ENCODE data around the gene SLC1A4. TPM values are rescaled to one million over a fixed set of nuclear protein-coding genes. Genes with fewer than 3 reads are reported as not detected.
A peak's percentile ranks its signal among the peaks of the same experiment; 100 is the strongest.

SLC1A4 gene
- total RNA-seq, 1 experiment from 2014 or later, result 9.1 TPM

DNA sequence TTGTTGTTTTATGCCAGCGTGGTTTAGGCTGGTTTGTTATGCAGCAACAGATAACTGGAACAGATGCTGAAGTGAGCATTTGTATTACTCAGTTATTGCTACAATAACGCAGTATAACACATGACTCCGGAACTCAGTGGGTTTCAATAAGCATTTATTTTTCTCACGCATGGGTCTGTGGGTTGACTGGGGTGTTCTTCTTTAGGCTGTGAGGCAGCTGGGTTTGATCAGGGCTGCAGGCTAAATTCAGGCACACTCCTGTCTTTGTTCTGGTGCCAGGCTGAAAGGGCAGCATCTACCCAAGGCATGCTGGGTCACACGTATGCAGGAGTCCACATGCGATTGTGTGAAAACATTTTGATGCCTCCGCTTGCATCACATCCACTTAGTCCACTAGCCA lies 3.8 kb upstream of the SLC1A4 start:
- TF ChIP-seq EZH2 (IDR thresholded peaks at IDR 0.05; ENCODE audit: low read length, unreplicated experiment), result no peak
- Histone ChIP-seq H3F3A (ENCODE audit: low read length, unreplicated experiment) (no peaks in the 10 kb centered on the region), H3K9me3 (ENCODE audit: low read length) (no peaks in the 10 kb centered on the region), H3K9ac (ENCODE audit: low read length) (no peak overlapping the region), H3K9me2 (replicated peaks; ENCODE audit: low read length) (no peaks in the 10 kb centered on the region), H3K4me1 (ENCODE audit: insufficient read depth, low read length) (peaks cover 15% of the 10 kb centered on the region), H3K79me2 (ENCODE audit: low read length) (no peaks in the 10 kb centered on the region), H3K4me2 (ENCODE audit: low read length) (no peak overlapping the region), H4K20me1 (ENCODE audit: low read length) (no peaks in the 10 kb centered on the region), H3K27ac (ENCODE audit: low read length) (no peak overlapping the region), H3K4me3 (ENCODE audit: low read length) (no peak overlapping the region), H2AFZ (ENCODE audit: low read length) (no peak overlapping the region), H3K36me3 (ENCODE audit: low read depth, low read length) (no peaks in the 10 kb centered on the region), H3K27me3 (ENCODE audit: low read length) (no peaks in the 10 kb centered on the region)
- BruUV-seq (replicated peaks), result no TSS peak
- DNase-seq, result no peak
- CTCF ChIA-PET, result no interaction called here
- intact Hi-C loops (cut with micrococcal nuclease), result no loop called here
- no peak for ATAC-seq
- POLR2A ChIA-PET (ENCODE audit: unreplicated experiment), result no interaction called here

DNA sequence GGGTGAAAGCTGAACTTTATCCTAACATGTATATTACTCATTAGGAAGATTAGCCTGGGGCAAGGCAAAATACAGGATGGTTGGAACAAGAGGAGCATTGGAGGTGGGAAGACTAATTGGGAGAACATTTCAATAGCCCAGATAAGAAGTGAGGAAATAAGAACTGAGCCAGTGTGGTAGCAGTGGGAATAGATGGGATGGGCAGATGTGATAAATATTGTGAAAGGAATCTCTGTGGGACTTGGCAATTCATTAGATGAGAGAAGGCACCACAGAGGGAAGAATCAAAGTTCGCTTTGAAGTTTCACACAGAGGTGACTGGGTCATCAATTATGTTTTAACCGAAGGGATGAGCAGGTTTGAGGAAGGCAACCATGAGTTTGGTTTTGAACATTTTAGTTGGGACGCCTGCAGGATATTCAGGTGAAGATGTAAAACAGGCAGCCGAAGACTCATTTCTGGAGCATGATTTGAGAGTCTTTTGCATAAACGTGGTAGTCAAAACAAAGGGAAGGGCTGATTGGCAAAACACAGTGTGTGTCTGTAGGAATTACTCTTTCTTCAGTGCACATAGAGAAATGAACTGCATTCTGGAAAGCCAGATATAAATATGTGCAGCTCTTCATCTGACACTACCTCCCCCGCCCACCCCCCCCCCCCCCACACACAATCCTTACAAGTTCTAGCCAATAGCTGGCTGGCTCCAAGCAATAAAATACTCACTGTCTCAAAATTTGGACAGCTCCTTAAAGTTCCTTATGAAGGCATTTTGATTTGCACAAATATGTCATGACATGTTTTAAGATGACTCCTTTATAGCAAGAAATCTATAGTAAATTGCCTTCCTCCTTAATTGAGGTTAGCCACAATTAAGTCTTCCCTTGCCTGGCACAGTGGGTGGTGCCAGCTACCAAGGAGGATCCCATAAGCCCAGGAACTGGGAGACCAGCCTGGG lies 1.9 kb upstream of the SLC1A4 start:
- no peaks in the 10 kb centered on the region for H3K9me2 ChIP-seq (replicated peaks; ENCODE audit: low read length)
- ATAC-seq (no peak), DNase-seq (peak; percentile 20)
- peaks cover 17% of the 10 kb centered on the region for H3K4me1 ChIP-seq (ENCODE audit: insufficient read depth, low read length)
- H3K9me3 ChIP-seq (ENCODE audit: low read length), result no peaks in the 10 kb centered on the region
- intact Hi-C loops (cut with micrococcal nuclease), result no loop called here
- no peak overlapping the region for H2AFZ ChIP-seq (ENCODE audit: low read length)
- H3K27ac ChIP-seq (ENCODE audit: low read length), result no peak overlapping the region
- H4K20me1 ChIP-seq (ENCODE audit: low read length), result no peaks in the 10 kb centered on the region
- POLR2A ChIA-PET (ENCODE audit: unreplicated experiment), result interaction anchor here (0.6 to 1.3 kb wide), 4 partner anchors 20 to 379 kb away, joined by 6 to 8 read pairs (median 7); no protein-coding TSS in a partner anchor
- CTCF ChIA-PET, result interaction anchor here (1.8 kb wide), 1 partner anchor 69 kb away, joined by 7 read pairs; no protein-coding TSS in a partner anchor
- TSS peak; percentile 59 for BruUV-seq (replicated peaks)
- TF ChIP-seq EZH2 (IDR thresholded peaks at IDR 0.05; ENCODE audit: low read length, unreplicated experiment), result no peak
- TF ChIP-seq EZH2phosphoT487 (IDR thresholded peaks at IDR 0.05; ENCODE audit: borderline replicate concordance, low read length), result no peak
- TF ChIP-seq, protein P1, sequence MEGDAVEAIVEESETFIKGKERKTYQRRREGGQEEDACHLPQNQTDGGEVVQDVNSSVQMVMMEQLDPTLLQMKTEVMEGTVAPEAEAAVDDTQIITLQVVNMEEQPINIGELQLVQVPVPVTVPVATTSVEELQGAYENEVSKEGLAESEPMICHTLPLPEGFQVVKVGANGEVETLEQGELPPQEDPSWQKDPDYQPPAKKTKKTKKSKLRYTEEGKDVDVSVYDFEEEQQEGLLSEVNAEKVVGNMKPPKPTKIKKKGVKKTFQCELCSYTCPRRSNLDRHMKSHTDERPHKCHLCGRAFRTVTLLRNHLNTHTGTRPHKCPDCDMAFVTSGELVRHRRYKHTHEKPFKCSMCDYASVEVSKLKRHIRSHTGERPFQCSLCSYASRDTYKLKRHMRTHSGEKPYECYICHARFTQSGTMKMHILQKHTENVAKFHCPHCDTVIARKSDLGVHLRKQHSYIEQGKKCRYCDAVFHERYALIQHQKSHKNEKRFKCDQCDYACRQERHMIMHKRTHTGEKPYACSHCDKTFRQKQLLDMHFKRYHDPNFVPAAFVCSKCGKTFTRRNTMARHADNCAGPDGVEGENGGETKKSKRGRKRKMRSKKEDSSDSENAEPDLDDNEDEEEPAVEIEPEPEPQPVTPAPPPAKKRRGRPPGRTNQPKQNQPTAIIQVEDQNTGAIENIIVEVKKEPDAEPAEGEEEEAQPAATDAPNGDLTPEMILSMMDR (conservative IDR thresholded peaks at IDR 0.05; ENCODE audit: low read depth, low read length), result no peak
- no peaks in the 10 kb centered on the region for H3K36me3 ChIP-seq (ENCODE audit: low read depth, low read length)
- H3K27me3 ChIP-seq (ENCODE audit: low read length), result no peaks in the 10 kb centered on the region
- H3K4me3 ChIP-seq (ENCODE audit: low read length), result peak overlapping the region; percentile 45
- H3K9ac ChIP-seq (ENCODE audit: low read length), result no peak overlapping the region
- H3K79me2 ChIP-seq (ENCODE audit: low read length), result no peaks in the 10 kb centered on the region
- H3F3A ChIP-seq (ENCODE audit: low read length, unreplicated experiment), result no peaks in the 10 kb centered on the region
- peak overlapping the region; percentile 86 for H3K4me2 ChIP-seq (ENCODE audit: low read length)

DNA sequence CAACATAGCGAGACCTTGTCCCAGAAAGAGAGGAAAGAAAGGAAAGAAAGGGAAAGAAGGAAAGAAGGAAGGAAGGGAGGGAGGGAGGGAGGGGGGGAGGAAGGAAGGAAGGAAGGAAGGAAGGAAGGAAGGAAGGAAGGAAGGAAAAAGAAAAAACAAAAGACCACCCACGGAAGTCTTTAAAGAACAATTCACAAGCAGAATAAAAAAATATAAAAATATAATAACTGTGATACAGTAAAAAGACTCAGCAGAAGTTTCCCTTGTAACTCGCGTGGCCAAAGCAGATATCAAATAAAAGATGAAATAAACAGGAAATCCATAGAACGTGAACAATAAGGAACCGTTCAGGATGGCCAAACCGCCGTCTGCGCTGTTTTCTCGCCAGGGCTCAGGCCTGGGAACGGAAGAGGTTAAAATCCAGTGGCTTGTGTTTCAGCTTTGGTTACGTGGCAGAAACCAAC lies 1.2 kb upstream of the SLC1A4 start:
- ChIA-PET CTCF (interaction anchor here (0.6 to 1.8 kb wide), 3 partner anchors 11 to 70 kb away, joined by 3 to 7 read pairs (median 3); no protein-coding TSS in a partner anchor), POLR2A (ENCODE audit: unreplicated experiment) (interaction anchor here (0.5 to 1.3 kb wide), 6 partner anchors 46 to 624 kb away, joined by 4 to 24 read pairs (median 9); no protein-coding TSS in a partner anchor)
- Histone ChIP-seq H3K9me2 (replicated peaks; ENCODE audit: low read length) (no peaks in the 10 kb centered on the region), H3F3A (ENCODE audit: low read length, unreplicated experiment) (no peaks in the 10 kb centered on the region), H3K27ac (ENCODE audit: low read length) (peak overlapping the region; percentile 57), H3K4me3 (ENCODE audit: low read length) (peak overlapping the region; percentile 97), H3K9me3 (ENCODE audit: low read length) (no peaks in the 10 kb centered on the region), H3K4me2 (ENCODE audit: low read length) (peak overlapping the region; percentile 86), H3K4me1 (ENCODE audit: insufficient read depth, low read length) (peaks cover 17% of the 10 kb centered on the region), H3K36me3 (ENCODE audit: low read depth, low read length) (no peaks in the 10 kb centered on the region), H3K27me3 (ENCODE audit: low read length) (no peaks in the 10 kb centered on the region), H3K79me2 (ENCODE audit: low read length) (no peaks in the 10 kb centered on the region), H3K9ac (ENCODE audit: low read length) (peak overlapping the region; percentile 74), H2AFZ (ENCODE audit: low read length) (peak overlapping the region; percentile 80), H4K20me1 (ENCODE audit: low read length) (no peaks in the 10 kb centered on the region)
- peak; percentile 75 for DNase-seq
- intact Hi-C loops (cut with micrococcal nuclease), result loop anchor here (2.0 kb wide), 1 partner anchor 71 kb away; no protein-coding TSS in a partner anchor
- ATAC-seq, result no peak
- BruUV-seq (replicated peaks), result no TSS peak
- TF ChIP-seq EZH2 (IDR thresholded peaks at IDR 0.05; ENCODE audit: low read length, unreplicated experiment) (no peak), EZH2phosphoT487 (IDR thresholded peaks at IDR 0.05; ENCODE audit: borderline replicate concordance, low read length) (no peak)
- TF ChIP-seq, protein P1 (conservative IDR thresholded peaks at IDR 0.05; ENCODE audit: low read depth, low read length), result no peak
